Measurements from ENCODE around the gene MCM10. TPM values are rescaled to one million over a fixed set of nuclear protein-coding genes. Genes with fewer than 3 reads are reported as not detected.

Gene MCM10
- total and polyA plus RNA-seq, 9 donors: 0.20 to 1.7 (median 0.53) TPM; not detected in 2

DNA sequence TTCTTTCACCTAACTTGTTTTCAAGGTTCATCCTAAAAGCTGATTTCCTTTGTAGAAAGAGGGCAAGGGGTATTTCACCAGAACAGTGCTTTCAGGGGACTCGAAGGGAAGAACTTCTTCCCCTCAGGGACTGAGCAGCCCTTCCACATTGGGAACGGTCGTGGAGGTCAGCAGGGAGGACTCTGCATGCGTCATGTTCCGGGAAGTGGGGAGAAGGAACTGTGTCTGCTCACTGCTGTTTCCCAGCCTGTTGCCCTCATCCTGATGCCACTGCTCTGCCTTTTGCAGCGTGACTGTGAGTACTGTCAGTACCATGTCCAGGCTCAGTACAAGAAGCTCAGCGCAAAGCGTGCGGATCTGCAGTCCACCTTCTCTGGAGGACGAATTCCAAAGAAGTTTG lies 27.2 kb downstream of the MCM10 start:
- Histone ChIP-seq H3K36me3 (no peaks in the 10 kb centered on the region), H3K27ac (no peak overlapping the region), H3K4me3 (no peak overlapping the region), H3K27me3 (no peaks in the 10 kb centered on the region), H3K9me3 (no peaks in the 10 kb centered on the region), H3K4me1 (ENCODE audit: insufficient read depth) (no peaks in the 10 kb centered on the region)
- intact Hi-C loops (cut with DNase I): no loop called here
- DNase-seq: no peak
- 93 to 97% (median 95%) methylated on average over 10 of the region's 10 CpGs for WGBS, 3 donors
- TF ChIP-seq EP300 (IDR thresholded peaks at IDR 0.05) (no peak), POLR2A (IDR thresholded peaks at IDR 0.05) (no peak)
- TF ChIP-seq, protein P1, sequence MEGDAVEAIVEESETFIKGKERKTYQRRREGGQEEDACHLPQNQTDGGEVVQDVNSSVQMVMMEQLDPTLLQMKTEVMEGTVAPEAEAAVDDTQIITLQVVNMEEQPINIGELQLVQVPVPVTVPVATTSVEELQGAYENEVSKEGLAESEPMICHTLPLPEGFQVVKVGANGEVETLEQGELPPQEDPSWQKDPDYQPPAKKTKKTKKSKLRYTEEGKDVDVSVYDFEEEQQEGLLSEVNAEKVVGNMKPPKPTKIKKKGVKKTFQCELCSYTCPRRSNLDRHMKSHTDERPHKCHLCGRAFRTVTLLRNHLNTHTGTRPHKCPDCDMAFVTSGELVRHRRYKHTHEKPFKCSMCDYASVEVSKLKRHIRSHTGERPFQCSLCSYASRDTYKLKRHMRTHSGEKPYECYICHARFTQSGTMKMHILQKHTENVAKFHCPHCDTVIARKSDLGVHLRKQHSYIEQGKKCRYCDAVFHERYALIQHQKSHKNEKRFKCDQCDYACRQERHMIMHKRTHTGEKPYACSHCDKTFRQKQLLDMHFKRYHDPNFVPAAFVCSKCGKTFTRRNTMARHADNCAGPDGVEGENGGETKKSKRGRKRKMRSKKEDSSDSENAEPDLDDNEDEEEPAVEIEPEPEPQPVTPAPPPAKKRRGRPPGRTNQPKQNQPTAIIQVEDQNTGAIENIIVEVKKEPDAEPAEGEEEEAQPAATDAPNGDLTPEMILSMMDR (IDR thresholded peaks at IDR 0.05): no peak

DNA sequence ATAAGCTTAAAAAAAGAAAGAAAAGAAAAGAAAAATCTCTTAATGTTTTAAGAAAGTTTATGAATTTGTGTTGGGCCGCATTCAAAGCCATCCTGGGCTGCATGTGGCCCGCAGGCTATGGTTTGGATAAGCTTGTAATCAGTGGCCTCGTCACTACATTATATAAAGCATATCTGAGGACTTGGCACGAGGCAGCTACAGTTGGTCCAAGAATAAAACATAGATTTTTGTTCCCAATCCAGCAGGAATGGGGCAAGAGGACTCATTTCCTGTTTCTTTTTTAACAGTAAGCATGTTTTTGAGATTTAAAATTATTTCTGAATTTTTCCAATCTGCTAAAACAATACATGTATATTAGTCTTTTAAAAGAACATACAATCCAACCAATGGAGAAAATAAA lies 28.6 kb downstream of the MCM10 start:
- WGBS, 3 donors: 18 to 30% (median 24%) methylated on average over 4 of the region's 4 CpGs
- DNase-seq: no peak
- TF ChIP-seq, protein P1 (IDR thresholded peaks at IDR 0.05): no peak
- TF ChIP-seq EP300 (IDR thresholded peaks at IDR 0.05) (no peak), POLR2A (IDR thresholded peaks at IDR 0.05) (no peak)

DNA sequence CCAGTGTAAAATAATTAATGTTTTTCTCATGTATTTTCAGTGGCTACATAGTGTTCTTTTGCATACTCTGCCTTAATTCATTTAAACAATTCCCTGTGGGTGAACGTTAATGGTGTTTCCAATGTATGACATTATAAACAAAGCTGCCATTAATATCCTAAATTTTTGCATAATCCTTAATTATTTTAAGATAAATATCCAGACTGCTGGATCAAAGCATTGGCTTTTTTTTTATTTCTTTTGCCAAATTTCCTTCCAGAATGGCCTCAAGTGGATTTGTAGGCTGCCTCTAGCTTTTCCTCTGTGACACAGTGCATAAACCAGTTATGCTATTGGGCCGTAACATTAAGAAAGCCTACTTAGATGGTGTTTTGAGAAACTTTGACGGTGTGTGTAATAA lies 29.5 kb downstream of the MCM10 start:
- H3K36me3 ChIP-seq: no peaks in the 10 kb centered on the region
- no peak overlapping the region for H3K4me3 ChIP-seq
- DNase-seq: no peak
- H3K9me3 ChIP-seq: no peaks in the 10 kb centered on the region
- intact Hi-C loops (cut with DNase I): no loop called here
- no peak for TF ChIP-seq EP300 (IDR thresholded peaks at IDR 0.05)
- TF ChIP-seq, protein P1 (IDR thresholded peaks at IDR 0.05): no peak
- no peak for TF ChIP-seq POLR2A (IDR thresholded peaks at IDR 0.05)
- H3K4me1 ChIP-seq (ENCODE audit: insufficient read depth): no peaks in the 10 kb centered on the region
- WGBS, 3 donors: 93 to 97% (median 96%) methylated on average over 3 of the region's 3 CpGs
- H3K27me3 ChIP-seq: no peaks in the 10 kb centered on the region
- H3K27ac ChIP-seq: no peak overlapping the region

More for the DNA sequence above, 28.6 kb downstream of the MCM10 start:
- Histone ChIP-seq H3K27me3 (no peaks in the 10 kb centered on the region), H3K4me1 (ENCODE audit: insufficient read depth) (no peaks in the 10 kb centered on the region), H3K36me3 (no peaks in the 10 kb centered on the region), H3K4me3 (no peak overlapping the region), H3K27ac (no peak overlapping the region), H3K9me3 (no peaks in the 10 kb centered on the region)
- intact Hi-C loops (cut with DNase I): no loop called here

DNA sequence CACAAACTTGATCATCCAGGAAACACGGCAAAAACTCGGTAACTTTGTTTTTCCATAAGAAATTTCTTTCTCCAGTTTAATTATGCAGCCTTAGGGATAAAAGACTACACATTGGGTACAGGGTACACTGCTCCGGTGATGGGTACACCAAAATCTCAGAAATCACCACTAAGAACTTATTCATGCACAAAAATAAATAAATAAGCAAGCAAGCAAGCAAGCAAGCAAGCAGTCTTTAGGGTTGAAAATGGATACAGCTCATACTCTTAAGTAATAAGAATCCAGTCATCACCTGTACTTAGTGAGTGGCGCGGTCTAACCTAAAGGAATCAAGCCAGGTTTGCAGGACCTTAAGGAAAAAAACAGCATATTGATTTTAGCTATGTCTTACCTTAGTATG lies 30.0 kb downstream of the MCM10 start:
- intact Hi-C loops (cut with DNase I): no loop called here
- Histone ChIP-seq H3K36me3 (no peaks in the 10 kb centered on the region), H3K27ac (no peak overlapping the region), H3K4me3 (no peak overlapping the region), H3K4me1 (ENCODE audit: insufficient read depth) (no peaks in the 10 kb centered on the region), H3K9me3 (no peaks in the 10 kb centered on the region), H3K27me3 (no peaks in the 10 kb centered on the region)
- TF ChIP-seq, protein P1 (IDR thresholded peaks at IDR 0.05): no peak
- TF ChIP-seq EP300 (IDR thresholded peaks at IDR 0.05) (no peak), POLR2A (IDR thresholded peaks at IDR 0.05) (no peak)
- 96 to 99% (median 96%) methylated on average over 5 of the region's 5 CpGs for WGBS, 3 donors
- no peak for DNase-seq
